ENCODE data around the gene KRIT1.
"Not testable (repeated sequence)": the region's sequence is repeated elsewhere in the genome, so short reads cannot be mapped to it uniquely, and the experiment has no call there.

Gene KRIT1

DNA sequence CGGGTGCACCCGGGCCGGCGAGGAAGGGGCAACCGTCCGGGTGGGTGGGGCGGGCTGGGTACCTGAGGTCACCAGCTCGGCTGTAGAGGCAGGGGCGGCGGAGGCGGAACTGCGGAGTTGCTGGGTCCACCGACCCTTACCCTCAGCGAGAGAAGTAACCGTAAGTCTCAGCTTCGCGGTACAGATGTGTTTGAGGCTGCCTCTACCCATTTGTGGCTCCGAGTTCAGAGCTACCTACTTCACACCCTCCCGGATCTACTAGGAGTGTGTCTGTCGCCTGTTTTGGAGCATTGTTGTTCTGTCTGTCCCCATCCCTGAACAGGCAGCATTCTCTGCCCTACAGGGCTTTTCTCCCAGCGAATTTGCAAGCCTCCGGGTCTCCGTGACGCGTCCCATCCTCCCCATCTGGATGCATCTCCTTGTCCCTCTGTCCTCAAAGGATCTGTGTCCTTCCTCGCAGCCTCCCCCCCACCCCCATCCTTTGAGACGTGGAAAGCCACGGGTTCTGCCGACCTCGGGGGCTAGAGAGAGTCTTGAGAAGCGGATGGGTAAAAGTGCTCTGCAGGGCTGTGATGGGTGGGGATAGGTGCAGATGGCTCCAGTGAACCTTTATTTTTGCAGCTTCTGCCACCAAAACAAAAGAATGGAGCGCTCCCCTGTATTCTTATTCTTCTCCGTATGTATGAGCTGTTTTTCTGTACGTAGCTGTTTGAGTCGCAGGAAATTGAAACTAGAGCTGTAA lies 817 bp upstream of the KRIT1 start:
- no peak for DNase-seq

DNA sequence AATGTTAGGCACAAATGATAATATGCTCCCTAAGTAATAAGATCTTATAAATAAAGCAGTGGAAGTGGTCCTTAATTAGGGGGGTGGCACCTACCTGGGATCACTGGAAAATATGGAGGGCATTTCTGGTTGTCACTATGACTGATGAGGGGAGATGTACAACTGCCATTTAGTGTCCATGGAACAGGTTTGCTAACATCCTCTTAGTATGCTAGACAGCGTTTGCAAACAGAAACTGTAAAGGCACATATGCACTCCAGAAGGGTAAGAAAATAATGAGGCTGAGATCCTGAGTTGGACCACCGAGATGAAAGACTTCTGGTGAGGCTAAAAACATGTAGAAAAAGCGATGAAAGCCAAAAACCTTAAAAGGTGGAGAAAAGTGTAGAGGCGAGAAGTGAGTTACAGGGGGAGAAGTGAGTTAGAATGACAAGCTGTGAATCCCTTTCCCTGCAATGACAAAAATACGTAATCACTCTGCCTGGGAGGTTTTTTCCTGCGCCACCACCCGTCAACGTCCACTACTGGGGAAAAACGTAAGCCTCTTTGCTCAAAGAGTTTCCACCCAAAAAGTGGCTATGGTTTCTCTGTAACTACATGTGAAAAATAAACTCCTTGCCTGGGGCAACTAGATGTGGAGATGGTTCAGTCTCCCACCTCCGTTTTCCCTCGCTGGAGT lies 767 bp downstream of the KRIT1 start:
- no peak for DNase-seq

- DNase-seq: no peak
Measured at GRCh38 chr7:92242972-92243371, 2.7 kb downstream of the KRIT1 start.

DNA sequence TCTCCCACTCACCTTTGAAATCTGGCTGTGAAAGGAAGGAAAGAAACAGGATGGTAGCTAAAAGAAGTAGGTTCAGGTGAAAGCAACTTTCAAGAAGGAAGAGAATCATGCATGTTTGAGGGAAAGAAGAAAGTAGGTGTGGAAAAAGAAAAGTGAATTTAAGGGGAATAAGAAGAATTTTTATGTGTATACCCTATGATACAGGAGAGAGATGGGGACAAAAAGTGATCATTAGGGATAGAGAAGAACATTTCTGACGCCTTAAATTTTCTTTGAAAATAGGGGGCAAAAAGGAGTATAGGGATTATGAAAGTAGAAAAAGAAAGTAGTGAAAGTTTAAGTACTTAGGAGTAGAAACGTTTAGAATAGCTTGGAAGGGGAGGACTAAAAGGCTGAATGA lies 15.2 kb downstream of the KRIT1 start:
- DNase-seq: no peak

DNA sequence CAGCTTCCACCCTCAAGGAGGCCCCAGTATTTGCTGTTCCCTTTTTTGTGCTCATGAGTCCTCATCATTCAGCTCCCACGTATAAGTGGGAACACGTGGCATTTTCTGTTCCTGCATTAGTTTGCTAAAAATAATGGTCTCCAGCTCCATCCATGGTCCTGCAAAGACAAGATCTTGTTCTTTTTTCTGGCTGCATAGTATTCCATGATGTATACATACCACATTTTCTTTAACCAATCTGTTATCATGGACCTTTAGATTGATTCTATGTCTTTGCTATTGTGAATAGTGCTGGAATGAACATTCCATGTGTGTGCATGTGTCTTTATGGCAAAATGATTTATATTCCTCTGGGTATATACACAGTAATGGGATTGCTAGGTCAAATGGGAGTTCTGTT lies 17.0 kb downstream of the KRIT1 start:
- DNase-seq: no peak

DNA sequence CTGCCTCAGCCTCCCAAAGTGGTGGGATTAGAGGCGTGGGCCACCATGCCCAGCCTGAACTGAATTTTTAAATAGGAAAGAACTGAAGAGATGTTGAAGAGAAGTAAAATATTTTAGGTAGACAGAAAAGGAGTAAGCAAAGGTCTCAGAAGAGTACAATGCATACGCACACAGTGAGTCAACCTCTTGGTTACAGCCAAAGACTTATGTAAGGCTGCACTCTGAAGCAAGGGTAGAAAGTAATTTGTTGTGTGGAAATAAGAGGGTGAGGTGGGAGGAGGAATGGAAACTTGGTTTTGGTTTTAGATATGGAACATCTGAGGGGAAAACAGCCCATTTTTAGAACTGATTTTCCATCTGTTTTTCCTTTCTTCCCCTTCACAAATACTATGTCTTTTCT lies 17.6 kb downstream of the KRIT1 start:
- no peak for DNase-seq

GRCh38 chr7:92226981-92227380 lies 18.7 kb downstream of the KRIT1 start:
- DNase-seq: no peak

DNA sequence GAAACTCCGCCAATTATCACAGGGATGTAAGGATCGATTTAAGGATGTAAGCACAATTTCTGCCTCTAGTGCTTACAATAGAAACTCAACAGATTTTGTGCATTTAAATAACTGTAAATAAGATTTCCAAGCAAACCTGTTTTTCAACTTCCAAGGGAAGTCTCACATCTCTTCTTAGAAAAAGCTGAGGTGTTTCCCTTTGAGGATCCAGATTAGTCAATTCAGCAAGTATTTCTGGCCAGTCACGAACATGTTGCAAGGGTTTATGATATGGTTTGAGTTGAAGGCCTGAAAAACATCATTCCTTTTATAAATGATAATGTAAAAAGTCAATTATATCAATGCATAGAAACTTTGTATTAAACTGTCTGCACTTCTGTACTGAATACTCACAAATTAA lies 23.9 kb downstream of the KRIT1 start:
- DNase-seq: no peak

DNA sequence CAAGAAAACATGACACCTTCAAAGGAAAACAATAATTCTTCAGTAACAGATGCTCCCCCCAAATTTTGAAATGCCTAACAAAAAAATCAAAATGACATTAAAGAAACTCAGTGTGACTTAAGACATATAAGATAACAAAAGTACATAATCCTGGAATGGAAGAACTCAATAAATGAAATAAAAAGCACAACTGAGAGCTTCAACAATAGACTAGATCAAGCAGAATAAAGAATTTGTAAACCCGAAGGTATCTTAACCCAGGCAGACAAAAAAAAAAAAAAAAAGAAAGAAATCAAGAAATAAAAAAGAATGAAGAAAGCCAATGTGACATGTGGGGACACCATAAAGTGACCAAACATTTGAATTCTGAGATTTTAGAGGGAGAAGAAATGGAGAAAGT lies 39.0 kb downstream of the KRIT1 start:
- DNase-seq: no peak

GRCh38 chr7:92205987-92206386 lies 39.7 kb downstream of the KRIT1 start:
- no peak for DNase-seq

DNA sequence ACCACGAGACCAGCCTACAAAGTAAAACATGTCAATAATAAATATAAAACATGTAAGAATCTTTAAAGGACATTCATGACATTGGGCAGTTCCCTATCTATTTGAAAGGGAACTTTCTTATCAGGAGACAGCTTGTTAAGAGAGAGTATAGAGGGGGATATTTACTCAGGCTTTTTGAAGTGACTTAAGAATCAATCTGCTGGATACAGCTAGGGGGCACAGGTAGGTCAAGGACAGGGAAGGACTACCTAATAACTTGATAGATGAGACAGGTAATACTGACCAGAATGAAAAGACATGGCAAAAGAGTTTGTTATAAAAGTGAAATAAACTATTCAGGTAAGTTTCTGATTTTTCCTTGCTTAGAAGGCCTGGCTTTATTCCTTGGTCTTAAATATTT lies 44.9 kb downstream of the KRIT1 start:
- no peak for DNase-seq

DNA sequence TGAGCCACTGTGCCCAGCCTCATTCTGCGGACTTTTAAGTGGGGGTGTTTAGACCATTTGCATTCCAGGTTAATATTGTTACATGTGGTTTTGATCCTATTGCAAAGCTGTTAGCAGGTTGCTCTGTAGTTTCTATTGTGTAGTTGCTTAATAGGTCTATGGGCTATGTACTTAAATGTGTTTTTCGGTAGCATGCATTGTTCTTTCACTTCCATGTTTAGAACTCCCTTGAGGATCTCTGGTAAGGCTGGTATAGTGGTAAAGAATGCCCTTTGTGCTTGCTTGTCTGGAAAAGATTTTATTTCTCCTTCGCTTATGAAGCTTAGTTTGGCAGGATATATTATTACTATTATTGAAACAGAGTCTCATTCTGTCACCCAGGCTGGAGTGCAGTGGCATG lies 53.4 kb downstream of the KRIT1 start:
- no peak for DNase-seq

GRCh38 chr7:92189246-92189645 lies 56.5 kb downstream of the KRIT1 start:
- not testable (repeated sequence) for DNase-seq

- DNase-seq: not testable (repeated sequence)
Measured at GRCh38 chr7:92184294-92184693, 61.4 kb downstream of the KRIT1 start.

GRCh38 chr7:92178928-92179924 lies 66.5 kb downstream of the KRIT1 start, which contains the start of gene LRRD1:
LRRD1 (minus strand) TSS chr7:92179142; CDS start chr7:92165202, 13,940 bp downstream.
- DNase-seq: peak; percentile 20

DNA sequence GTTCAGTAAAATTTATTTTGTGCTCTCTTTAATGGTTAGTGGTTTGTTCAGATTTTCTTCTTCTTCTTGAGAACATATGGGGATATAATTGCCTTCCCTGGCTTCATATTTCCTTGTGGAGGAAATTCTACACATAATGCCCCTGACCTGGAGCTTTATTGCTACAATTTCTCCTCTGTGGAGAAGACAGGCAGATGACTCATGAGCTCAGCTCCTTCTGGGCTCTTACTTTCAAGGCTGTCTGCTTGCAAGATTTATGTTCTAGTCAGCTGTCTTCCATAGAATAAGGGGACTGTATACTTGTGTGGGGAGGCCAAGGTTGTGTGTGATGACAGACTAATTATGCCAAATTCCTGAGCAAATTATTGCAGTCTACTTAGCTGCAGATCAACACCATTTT lies 68.4 kb downstream of the KRIT1 start:
- DNase-seq: no peak

GRCh38 chr7:92169529-92169928 lies 76.2 kb downstream of the KRIT1 start:
- not testable (repeated sequence) for DNase-seq

DNA sequence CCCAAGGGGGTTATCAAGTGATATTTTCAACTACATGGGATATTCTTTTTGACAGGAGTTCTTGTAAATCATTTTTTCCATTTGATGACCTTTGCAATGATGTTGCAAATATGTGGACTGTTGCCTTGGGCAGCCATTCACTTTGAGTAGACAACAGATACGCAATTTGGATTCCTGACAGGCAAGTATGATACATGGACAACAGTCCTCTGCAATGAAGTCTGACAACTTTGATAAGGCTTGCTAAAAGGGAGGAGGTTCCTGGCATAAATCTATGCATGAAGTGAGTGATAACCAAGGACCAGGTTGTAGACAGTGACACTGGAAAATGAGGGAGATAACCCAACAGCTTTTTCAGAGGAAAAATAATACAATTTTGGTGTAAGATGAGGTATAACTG lies 84.4 kb downstream of the KRIT1 start:
- DNase-seq: no peak

GRCh38 chr7:92158660-92159575 lies 86.8 kb downstream of the KRIT1 start:
- no peak for DNase-seq

GRCh38 chr7:92156990-92157389 lies 88.7 kb downstream of the KRIT1 start:
- no peak for DNase-seq

DNA sequence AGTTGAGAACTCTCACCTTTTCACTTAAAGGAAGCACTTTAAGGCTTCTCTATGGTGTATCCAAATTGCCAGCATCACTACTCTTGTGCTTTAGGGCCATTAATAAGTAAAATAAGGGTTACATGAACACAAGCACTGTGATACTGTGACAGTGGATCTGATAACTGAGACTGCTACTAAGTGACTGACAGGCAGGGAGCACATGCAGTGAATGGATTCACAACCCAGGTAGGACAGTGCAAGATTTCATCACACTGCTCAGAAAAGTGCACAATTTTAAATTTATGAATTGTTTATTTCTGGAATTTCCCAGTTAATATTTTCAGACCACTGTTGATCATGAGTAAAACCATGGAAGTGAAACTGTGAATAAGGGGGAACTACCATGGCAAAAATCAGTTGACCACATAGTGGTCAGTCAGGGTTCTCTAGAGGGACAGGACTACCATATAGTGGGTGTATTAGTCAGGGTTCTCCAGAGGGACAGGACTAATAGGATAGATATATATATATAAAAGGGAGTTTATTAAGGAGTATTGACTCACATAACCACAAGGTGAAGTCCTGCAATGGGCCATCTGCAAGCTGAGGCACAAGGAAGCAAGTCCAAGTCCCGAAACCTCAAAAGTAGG lies 90.5 kb downstream of the KRIT1 start:
- no peak for DNase-seq

Data from NCI-H1436 treated with DMSO at 0.1 percent for 48 hours (cell line).